ENCODE data around the gene SRRM2.

DNA sequence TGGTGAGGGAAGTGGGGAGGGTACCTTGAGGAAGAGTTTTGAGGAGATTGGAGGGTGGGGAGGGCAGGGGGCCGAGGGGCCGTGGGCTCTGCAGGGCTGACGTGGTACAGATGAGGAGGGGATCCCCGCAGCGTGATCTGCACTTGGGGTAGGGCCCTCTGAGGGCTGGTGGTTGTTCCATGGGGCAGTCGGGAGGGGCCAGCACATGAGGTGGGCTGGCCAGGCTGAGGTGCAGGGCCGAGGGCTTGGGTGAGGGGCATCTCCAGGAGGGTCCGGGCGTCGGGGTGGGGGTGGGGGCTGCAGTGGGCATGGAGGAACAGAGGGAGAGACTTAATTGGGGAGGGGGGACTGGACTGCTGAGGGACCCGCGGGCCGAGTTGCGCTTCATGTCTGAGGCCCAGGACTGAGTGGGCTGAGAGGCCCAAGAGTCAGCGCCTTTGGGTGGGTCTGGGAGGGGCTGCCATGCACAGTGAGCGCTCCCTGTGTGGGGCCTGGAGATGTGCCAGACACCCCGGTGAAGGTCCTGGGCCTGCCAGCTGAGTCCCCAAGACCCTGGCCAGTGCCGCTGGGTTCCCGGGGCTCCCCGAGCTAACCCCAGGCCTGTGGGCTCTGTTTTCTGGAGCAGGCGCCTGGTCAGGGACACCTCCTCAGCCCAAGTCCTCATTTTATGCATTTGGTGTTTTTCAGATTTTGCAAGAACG, 45.7 kb upstream of the SRRM2 start:
- TF ChIP-seq, protein P1, sequence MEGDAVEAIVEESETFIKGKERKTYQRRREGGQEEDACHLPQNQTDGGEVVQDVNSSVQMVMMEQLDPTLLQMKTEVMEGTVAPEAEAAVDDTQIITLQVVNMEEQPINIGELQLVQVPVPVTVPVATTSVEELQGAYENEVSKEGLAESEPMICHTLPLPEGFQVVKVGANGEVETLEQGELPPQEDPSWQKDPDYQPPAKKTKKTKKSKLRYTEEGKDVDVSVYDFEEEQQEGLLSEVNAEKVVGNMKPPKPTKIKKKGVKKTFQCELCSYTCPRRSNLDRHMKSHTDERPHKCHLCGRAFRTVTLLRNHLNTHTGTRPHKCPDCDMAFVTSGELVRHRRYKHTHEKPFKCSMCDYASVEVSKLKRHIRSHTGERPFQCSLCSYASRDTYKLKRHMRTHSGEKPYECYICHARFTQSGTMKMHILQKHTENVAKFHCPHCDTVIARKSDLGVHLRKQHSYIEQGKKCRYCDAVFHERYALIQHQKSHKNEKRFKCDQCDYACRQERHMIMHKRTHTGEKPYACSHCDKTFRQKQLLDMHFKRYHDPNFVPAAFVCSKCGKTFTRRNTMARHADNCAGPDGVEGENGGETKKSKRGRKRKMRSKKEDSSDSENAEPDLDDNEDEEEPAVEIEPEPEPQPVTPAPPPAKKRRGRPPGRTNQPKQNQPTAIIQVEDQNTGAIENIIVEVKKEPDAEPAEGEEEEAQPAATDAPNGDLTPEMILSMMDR (IDR thresholded peaks at IDR 0.05; ENCODE audit: insufficient read depth, low read length): no peak
- TF ChIP-seq POLR2AphosphoS5 (IDR thresholded peaks at IDR 0.05; ENCODE audit: low read depth) (no peak), GABPA (IDR thresholded peaks at IDR 0.05; ENCODE audit: low read depth) (no peak)
